GDM1 (cell line): ENCODE data around the gene PNMA8A.
"Not testable (repeated sequence)": the region's sequence is repeated elsewhere in the genome, so short reads cannot be mapped to it uniquely, and the experiment has no call there.

Experiments used
- DNase-seq: peaks from one replicate; lab custom pipeline; 2025; lab: John Stamatoyannopoulos, UW

Gene PNMA8A, protein sequence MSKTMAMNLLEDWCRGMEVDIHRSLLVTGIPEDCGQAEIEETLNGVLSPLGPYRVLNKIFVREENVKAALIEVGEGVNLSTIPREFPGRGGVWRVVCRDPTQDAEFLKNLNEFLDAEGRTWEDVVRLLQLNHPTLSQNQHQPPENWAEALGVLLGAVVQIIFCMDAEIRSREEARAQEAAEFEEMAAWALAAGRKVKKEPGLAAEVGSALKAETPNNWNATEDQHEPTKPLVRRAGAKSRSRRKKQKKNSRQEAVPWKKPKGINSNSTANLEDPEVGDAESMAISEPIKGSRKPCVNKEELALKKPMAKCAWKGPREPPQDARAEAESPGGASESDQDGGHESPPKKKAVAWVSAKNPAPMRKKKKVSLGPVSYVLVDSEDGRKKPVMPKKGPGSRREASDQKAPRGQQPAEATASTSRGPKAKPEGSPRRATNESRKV

DNA sequence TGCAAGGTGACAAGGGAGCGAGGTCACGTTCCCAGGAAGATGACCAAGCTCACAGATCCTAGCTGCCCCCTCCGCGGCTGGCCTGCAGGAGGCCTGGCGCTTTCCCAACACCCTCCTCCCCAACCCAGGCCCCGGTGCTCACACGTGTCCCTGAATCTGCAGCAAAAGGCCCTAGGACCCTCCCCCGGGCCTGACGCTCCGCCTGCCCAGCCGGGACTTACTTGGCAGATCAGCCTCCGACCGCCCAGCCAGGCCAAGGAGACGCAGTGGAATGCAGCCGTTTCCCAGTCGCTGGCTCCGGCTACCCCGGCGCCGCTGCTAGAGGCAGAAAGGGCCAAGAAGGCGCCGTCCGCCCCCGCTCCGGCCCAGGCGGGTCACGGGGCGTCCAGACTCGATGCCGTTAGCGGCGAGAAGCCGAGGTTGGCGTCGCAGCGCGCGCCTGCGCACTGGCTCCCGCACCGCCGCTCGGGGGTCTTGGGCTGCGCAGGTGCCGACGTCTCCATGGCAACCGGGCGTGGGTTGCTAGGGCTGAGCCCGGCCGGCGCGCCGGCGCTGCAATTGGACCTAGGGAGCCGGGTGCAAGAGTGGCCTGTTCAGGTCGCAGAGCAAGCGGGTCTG is at the start of gene PNMA8A:
PNMA8A (minus strand) TSS at position 448 of the 618 bp plus-strand sequence. CDS start 528 bp downstream, outside the sequence.
- DNase-seq, result no peak

DNA sequence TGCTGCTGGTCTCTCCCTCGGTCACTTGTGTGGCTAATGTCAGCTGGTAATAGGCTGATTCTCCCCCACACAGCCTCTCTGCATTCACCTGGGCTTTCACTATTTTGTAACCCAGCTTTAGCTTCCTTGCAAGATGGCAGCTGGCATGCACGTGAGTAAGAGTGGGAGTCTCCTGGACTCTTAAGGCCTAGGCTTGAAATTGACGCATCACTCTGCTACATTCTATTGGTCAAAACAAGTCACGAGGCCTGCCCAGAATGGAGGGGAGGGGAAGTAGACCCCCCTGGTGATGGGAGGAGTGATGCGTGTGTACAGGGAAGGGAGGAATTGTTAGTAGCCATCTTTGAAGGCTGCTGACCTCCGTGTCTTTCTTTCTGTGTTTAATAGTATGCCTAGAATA is 49.3 kb upstream of the PNMA8A start:
- no peak for DNase-seq

DNA sequence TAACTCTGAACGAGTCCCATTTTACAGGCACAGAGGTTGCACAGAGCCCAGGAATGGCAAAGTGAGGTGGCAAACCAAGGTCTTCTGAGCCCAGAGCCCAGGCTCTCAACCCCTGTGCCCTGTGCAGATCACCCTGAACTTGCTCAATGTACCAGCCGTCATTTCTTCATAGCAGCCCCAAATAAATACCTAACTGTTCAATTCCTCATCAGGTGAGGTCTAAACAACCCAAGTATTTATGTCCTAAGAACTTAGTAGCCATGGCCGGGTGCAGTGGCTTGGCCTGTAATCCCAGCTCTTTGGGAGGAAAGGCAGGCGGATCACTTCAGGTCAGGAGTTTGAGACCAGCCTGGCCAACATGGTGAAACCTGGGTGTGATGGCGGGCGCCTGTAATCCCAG is 46.1 kb upstream of the PNMA8A start:
- no peak for DNase-seq

DNA sequence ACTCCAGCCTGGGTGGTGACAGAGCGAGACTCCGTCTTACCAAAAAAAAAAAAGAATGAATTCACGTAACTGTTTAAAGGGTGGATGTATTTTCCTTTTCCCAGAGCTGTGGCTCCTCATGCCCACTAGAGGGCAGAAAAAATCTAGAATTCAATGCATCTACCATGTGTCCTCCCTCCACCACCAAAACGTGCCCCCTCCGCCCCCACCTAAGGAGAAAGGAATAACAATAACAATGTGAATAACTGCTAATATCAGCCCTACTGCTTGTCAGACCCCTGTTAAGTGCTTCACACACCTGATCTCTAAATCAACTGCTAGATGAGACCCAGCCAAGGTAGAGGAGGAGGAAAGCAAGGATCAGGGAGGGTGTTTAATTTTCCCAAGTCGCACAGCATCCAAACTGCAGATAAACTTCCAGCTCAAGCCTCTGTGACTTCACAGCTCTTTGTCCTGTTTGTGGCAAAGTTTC is 44.6 kb upstream of the PNMA8A start:
- no peak for DNase-seq

DNA sequence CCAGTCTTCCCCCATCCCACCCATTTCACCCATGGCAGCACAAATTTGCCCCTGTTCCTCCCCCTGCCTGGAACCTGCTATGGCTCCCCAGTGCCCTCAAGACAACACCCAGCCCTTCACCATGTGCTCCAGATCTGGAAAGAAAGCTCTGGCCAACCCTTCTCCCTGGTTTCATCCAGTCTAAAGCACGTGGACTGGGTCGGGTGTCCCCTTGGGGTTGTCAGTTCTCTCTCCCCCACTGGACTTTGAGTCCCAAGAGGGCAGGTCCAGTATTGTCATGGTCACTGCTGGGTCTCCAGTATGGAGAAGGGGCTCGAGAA is 43.9 kb upstream of the PNMA8A start:
- DNase-seq, result no peak

DNA sequence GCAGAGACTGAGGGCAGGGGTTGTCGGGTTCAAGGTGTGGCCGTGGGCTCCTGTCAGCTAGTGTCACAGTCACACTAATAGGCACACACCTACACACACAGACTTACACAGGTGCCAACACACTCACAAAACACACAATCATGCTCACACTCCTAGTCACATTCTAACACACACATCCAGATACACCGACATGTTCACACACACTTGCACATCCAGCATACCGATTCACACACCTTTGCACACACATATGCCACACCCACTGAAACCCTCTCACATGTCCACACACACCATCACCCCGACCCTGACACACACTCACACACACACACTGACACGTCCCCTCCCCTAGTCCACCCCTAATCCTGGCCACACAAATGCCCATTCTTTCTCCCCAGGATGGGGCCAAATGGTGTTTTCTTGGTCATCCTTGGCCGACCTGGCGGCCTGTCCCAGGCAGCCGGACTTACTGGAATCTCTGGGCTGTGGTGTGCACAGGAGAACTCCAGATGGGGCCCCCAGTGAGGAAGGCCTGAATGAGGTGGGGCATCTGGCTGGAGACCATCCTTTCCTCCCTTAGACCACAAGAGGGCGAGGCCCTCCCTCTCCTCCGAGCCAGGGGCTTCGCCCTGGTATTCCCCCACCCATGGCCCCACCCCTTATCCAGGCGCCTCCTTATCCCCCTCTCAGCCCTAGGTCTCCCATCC is 43.4 kb upstream of the PNMA8A start:
- no peak for DNase-seq

DNA sequence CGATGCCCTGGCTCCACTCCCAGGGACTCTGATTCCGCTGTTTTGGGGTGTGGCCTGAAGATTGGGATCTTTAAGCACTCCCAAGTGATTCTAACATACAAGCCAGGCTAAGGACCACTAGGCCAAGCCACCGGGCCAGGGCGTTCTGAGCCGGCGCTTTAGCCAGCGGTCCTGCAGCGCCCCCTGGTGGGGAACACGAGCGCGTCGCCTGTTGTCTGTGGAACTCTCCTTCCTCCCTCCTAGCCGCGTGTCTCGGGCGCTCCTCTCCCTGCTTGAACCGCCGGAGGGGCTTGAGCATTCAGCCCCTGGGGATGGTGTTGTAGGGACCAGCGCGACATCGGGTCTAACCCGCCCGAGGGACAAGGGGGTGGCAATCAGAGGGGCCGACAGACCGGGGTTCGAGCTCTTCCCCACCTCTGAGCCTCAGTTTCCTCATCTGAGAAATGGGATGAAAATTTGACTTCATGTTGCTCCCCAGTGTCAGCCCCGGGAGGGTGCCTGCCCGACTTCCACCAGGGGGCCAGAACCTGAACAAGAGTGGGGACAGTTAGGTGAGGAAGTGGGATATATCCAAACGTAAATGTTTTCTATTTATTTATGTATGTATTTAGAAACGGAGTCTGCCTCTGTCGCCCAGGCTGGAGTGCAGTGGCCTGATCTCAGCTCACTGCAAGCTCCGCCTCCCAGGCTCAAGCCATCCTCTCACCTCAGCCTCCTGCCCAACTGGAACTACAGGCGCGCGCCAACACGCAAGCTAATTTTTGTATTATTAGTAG is 42.3 kb upstream of the PNMA8A start:
- peak; percentile 33 for DNase-seq

DNA sequence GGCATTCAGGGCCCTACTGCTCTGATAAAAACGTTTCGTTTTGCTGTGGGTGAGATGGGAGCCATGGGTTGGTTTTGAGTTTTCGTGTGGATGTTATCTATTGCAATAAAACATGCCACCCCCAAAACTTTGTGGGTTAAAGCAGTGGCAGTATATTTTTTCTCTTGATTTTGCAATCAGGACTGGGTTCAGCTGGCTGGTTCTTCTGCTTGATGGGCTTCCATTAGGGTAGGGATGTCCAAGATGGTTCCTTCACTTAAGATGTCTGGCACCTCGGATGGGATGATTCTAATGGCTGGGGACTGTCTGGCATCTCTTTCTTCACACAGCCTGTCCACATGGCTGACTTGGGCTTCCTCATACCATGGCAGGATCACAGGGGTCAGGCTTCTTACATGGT is 39.9 kb upstream of the PNMA8A start:
- no peak for DNase-seq

DNA sequence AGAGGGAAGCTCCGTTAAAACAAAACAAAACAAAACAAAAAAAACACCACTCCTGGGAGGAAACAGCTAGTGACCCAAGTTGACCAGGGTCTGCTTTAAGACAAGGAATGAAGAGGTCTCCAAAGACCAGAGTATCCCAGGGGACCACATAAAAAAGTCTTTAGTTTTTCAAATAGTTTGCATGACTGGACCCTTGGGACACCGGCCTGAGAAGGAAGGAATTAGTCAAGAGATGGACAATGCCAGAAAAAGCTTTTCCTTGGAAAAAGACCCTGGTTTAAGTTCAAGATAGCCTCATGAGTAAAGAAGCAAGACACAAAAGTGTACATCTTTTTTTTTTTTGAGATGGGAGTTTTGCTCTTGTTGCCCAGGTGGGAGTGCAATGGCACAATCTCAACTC is 36.8 kb upstream of the PNMA8A start:
- DNase-seq, result no peak

DNA sequence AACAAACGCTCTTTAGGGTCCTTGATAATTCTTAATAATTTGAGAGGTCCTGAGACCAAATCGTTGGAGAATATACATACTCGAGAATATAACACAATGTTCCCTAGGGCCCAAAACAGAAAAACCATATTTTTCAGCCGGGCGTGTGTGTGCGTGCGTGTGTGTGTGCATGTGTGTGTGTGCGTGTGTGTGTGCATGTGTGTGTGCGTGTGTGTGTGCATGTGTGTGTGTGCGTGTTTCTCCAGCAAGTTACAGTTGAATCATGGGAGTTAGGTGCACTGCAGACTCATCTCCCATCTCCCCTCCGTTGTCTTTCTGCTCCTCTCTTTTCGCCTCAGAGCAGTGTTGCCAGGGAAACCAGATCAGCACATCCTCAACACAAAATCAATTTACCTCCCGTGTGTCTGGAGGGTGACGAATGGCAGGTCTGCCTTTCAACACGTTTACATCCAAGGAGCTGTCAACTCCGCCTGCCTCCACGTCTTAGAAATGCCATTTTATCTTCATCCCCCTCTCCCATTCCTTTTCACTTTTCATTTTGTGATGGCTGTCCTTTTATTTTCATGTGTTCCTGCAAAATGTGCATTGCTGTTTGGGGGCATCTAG is 32.6 kb upstream of the PNMA8A start:
- no peak for DNase-seq

DNA sequence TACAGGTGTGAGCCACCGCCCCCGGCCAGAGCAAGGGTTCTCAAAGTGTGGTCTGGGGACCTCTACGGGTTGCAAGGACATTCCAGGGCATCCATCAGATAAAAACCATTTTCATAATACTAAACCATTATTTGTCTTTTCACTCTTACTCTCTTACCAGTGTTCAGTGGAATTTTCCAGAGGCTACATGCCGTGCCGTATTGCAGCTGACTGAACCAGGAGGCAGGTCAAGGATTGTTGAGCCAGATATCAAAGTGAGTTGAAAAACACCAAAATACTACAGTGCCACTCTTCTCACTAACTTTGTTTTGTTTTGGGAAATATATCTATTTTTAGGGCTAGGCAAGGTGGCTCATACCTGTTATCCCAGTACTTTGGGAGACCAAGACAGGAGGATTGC is 31.5 kb upstream of the PNMA8A start:
- DNase-seq, result no peak

DNA sequence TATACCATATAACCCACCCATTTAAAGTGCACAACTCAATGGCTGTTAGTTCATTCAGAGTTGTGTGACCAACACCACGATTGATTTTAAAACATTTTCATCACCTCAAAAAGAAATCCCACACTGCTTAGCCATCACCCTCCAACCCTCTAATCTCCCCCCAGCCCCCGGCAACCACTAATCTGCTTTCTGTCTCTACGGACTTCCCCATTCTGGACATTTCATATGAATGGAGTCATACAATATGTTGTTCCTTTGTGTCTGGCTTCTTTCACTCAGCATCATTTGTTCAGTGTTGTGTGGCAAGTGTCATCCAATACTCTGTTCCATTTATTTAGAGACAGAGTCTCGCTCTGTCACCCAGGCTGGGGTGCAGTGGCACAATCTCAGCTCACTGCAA is 28.3 kb upstream of the PNMA8A start:
- DNase-seq, result no peak

DNA sequence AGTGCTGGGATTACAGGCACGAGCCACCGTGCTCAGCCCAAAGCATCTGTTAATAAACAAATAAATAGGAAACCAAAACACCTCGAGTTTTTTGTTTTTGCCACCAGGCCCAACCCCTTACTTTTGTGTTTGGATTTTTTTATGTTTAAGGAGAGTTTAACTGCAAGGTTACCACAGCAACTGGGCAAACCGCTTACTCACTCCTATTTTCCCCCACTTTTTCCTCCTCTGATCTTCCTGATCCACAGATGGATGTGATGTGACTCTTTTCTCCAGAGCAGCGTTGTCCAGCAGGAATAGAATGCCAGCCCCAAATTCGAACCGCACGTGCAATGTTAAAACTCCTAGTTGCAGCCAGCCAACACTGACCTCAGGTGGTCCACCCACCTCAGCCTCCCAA is 26.4 kb upstream of the PNMA8A start:
- DNase-seq, result no peak

DNA sequence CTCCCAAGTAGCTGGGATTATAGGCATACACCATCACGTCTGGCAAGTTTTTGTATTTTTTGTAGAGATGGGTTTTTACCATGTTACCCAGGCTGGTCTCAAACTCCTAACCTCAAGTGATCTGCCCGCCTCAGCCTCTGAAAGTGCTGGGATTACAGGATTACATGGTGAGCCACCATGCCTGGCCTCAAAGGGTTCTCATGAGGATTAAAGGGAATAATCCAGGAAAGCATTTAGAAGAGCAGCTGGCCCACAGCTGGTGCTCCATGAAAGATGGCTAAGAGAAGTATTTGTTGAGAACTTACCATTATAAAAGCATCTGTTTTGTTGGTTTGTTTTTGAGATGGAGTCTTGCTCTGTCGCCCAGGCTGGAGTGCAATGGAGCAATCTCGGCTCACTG is 25.5 kb upstream of the PNMA8A start:
- DNase-seq, result not testable (repeated sequence)

DNA sequence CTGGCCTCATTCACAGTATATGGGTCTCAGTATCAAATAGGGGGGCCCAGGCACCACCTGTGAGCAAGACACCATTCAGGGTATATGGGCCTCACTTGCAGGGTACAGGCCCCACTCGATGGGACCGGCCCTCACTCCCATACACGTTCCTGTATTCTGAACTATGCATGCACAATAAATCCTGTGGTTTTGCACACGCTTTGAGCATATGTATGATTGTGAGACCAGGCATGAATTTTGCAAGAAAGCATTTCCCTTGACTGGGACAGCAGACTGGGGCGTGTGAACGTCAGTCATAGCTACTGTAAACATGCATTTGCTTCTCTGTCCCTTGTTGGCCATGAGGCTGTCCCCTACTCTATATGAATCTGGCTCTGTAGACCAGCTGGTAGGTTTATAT is 24.9 kb upstream of the PNMA8A start:
- DNase-seq, result no peak

DNA sequence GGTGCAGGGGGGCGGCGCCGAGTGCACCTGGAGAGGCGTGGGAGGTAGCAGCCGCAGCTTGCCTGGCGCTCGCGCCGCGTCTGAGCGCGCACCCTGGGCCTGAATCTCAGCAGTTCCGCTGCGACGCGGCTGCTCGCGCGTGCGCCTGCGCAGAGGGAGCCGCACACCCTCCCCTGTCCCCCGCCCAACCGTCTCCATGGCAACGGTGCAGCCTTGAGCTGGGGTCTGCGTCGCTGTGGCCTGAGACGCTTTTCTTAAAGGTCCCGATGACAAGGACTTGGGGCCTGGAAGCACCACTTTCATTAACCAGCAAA is 24.4 kb upstream of the PNMA8A start, which contains the start of gene PNMA8B:
PNMA8B (minus strand) TSS at position 82 of the 314 bp plus-strand sequence. CDS start 402 bp downstream, outside the sequence.
- DNase-seq, result no peak

DNA sequence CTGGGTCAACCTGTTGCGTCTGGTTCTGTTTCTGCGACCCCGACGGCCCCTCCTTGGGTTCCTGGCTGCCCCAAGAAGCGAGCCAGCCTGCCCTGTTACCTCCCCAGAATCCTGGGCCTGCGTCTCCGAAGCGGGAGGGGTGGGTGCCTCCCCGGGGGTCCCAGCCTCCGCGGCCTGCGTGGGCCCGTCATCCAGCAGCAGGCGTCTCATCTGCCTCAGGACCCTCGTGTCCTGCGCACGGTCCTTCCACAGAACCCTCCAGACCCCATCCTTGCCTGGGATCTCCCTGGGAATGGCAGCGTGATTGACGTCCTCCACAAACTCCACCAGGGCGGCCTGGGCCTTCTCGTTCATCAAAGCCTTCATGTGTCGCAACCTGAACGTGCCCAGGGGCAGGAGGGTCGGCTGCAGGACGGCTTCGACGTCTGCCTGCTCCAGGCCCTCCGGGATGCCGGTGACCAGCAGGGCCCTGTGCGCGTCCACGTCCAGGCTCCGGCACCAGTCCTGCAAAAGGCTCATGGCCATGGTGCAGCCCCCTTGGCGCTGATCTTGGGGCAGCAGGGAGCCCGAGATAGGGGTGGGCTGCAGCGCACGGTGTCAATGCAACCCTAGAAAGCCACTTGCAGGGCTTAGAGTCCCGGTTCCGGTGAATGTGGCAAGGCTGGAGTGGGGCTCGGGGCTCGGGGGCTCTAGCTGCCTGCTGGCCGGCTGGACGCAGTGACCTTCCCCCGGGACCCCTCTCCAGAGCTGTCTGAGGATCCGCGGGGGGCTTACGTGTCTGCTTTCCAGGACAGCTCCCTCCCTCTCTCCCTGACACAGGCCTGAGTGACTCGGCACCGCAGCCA is 23.8 kb upstream of the PNMA8A start:
- DNase-seq, result no peak

DNA sequence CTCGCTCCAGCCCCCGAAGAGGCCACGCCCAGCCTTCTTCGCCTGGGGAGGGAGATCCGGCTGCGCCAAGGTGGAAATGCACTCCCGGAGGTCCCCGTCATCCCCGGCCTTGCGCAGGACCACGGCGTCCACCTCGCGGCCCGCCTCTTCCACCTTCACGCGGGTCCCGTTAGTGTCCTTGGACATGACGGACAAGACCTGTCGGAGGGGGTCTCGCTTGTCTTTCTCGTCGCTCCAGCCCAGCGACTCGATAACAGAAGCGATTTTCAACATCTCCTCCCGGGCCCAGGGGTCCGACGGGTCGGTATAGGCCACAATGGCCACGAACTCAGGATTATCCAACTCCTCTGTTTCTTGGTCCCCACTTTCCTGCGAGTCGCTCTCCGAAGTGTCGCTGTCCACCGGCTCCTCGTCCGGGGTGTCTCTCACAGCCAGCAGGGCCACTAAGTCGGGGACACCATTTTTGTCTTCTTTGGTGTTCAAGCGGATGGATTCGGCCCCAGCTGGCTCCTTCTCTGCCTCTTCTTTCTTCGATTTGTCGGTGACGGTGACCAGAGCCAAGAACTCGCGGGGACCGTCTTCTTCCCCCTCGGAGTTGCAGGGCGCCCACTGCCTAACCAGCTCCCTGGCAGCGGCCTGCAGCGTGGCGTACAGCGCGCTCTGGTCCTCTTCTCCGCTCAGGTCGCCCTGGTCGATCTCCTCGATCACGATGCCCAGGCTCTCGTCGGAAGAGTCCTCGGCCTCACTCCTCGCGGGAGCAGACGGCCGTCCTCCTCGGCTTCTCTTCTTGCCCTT is 23.0 kb upstream of the PNMA8A start:
- no peak for DNase-seq

DNA sequence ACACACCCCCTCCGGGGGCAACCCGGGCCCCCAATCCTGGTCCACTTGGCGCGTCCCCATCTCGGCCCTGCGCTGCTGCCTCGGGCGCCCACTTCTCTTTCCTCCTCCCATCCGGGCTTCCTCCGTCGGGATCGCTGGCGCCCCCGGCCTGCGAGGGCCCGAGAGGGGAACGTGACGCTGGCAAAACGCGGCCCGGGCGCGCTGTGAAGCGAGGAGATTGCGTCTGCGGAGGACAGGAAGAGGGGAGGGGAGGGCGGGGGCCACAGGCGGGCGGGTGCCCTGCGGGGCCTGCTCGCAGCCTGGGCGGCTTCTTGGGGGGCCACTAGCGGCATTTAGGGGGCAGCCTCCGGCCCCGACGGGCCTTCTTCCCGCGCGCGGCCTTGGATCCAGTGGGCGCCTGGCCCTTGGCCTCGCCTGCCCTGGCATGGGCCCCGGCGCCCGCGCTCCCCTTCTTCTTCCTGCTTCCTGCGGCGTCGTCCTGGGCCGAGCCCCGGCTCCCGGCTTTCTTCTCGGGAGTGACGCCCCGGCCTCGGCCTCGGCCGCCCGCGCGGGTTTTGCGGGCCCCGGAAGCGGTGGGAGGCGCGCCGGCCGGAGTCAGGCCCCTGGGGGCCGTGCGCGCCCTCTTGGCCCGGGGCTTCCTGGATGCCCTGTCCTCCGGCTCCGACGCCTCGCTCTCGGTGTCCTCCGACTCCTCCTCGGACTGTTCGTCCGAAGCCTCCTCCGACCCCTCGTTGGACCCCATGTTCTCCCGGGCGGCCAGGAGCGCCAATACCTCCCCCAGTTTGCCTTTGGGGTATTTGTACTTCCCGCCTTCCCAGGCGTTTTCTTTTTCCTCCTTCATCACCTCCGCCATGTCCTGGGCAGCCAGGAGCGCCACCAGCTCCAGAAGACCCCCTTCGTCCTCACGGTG is 22.1 kb upstream of the PNMA8A start:
- DNase-seq, result no peak
